Astrocyte (in vitro differentiated cells and primary cell): Measurements from ENCODE around the gene ERVH48-1. TPM values are rescaled to one million over a fixed set of nuclear protein-coding genes. Genes with fewer than 3 reads are reported as not detected.

Experiments
- DNase-seq: peaks from one replicate; pipeline ENCODE4 v3.0.0-alpha.2; 2010; ENCODE audit warnings: low read depth
- FAIRE-seq: peaks from 2 replicates; lab custom pipeline; 2011; peaks lifted over from hg19 to GRCh38; lab: Jason Lieb, UNC
- H2AFZ ChIP-seq: 2 replicates; pipeline ENCODE4 v1.6.0; 2012; ENCODE audit warnings: low read depth, low read length, inconsistent platforms
- H3K27ac ChIP-seq: 2 replicates; pipeline ENCODE4 v1.5.1; 2011; ENCODE audit warnings: low read depth, low read length, inconsistent platforms
- H3K27me3 ChIP-seq: 2 replicates; pipeline ENCODE4 v1.6.0; 2011; ENCODE audit warnings: low read length, inconsistent platforms; ENCODE audit not compliant: insufficient read depth
- H3K36me3 ChIP-seq: 2 replicates; pipeline ENCODE4 v1.5.1; 2011; ENCODE audit warnings: low read length, inconsistent platforms; ENCODE audit not compliant: insufficient read depth
- H3K4me1 ChIP-seq: 2 replicates; pipeline ENCODE4 v1.5.1; 2011; ENCODE audit warnings: low read length, inconsistent platforms; ENCODE audit not compliant: insufficient read depth
- H3K4me2 ChIP-seq: 2 replicates; pipeline ENCODE4 v1.6.0; 2012; ENCODE audit warnings: low read length, inconsistent platforms
- H3K4me3 ChIP-seq: 2 replicates; pipeline ENCODE4 v1.5.1; 2011; ENCODE audit warnings: low read depth, mild to moderate bottlenecking, low read length, inconsistent platforms; ENCODE audit not compliant: insufficient read depth
- H3K79me2 ChIP-seq: 2 replicates; pipeline ENCODE4 v1.6.0; 2012; ENCODE audit warnings: mild to moderate bottlenecking, low read length, inconsistent platforms; ENCODE audit not compliant: insufficient read depth
- H3K9ac ChIP-seq: 2 replicates; pipeline ENCODE4 v1.6.0; 2012; ENCODE audit warnings: mild to moderate bottlenecking, low read length, inconsistent platforms
- H3K9me3 ChIP-seq: 2 replicates; pipeline ENCODE4 v1.5.1; 2012; ENCODE audit warnings: low read depth, mild to moderate bottlenecking, low read length, inconsistent platforms; ENCODE audit not compliant: insufficient read depth
- H4K20me1 ChIP-seq: 2 replicates; pipeline ENCODE4 v1.6.0; 2012; ENCODE audit warnings: low read length, inconsistent platforms; ENCODE audit not compliant: insufficient read depth
- H3K27ac Mint-ChIP-seq: one replicate; pipeline ENCODE4 v1.8.0; 2021; ENCODE audit warnings: mild to moderate bottlenecking, mixed read lengths; ENCODE audit not compliant: unreplicated experiment
- H3K27me3 Mint-ChIP-seq: one replicate; pipeline ENCODE4 v1.8.0; 2021; ENCODE audit warnings: low read depth, mixed read lengths; ENCODE audit not compliant: unreplicated experiment
- H3K36me3 Mint-ChIP-seq: one replicate; pipeline ENCODE4 v1.8.0; 2021; ENCODE audit warnings: low read depth, mixed read lengths; ENCODE audit not compliant: unreplicated experiment
- H3K4me1 Mint-ChIP-seq: one replicate; pipeline ENCODE4 v1.8.0; 2021; ENCODE audit warnings: low read depth, mixed read lengths; ENCODE audit not compliant: unreplicated experiment
- H3K4me3 Mint-ChIP-seq: one replicate; pipeline ENCODE4 v1.8.0; 2021; ENCODE audit warnings: mild to moderate bottlenecking, moderate library complexity, mixed read lengths; ENCODE audit not compliant: unreplicated experiment
- H3K9me3 Mint-ChIP-seq: one replicate; pipeline ENCODE4 v1.8.0; 2021; ENCODE audit warnings: mild to moderate bottlenecking, mixed read lengths; ENCODE audit not compliant: unreplicated experiment
- EZH2 ChIP-seq: IDR thresholded peaks from 2 replicates; pipeline ENCODE4 v1.6.1; 2012; ENCODE audit warnings: mild to moderate bottlenecking, low read length, inconsistent platforms; ENCODE audit not compliant: insufficient read depth
- microRNA-seq: library from miRNA; unstranded; fragments of <30 nt; microRNA quantifications from one replicate; pipeline ENCODE4 v1.2.0, GENCODE V29; 2020
- total RNA-seq: library from RNA; stranded (reverse); gene quantifications from 2 replicates; pipeline ENCODE4 v1.2.1, GENCODE V29; 2021
- TF ChIP-seq, protein P1 (sequence below): IDR thresholded peaks from 2 replicates; pipeline ENCODE4 v1.5.1; 2011; ENCODE audit warnings: low read depth, mild to moderate bottlenecking, inconsistent platforms, low read length, moderate library complexity; ENCODE audit not compliant: insufficient read depth

The ERVH48-1 gene
- total RNA-seq, 1 donor from 2014 or later, result 1.1 TPM

DNA sequence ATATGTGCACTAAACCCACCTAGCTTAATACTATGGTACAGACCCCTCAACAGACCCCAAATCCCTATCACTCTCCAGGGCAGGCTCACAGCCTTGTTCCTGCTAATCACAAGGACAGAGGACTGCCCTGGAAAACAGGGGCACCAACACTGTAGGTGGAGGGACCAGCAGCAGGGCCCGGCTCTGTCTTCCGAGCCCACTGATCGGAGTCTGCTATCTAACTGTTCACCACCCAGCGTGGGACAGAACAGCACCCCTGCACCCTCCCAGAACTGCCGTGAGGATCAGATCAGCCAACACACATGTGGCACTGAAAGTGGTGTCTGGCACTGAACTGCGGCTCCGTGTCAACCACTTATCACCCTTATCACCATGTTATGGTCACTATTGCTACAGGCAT lies 52.3 kb downstream of the ERVH48-1 start:
- Histone ChIP-seq H3K4me2 (no peak overlapping the region), H3K4me1 (peaks cover 2% of the 10 kb centered on the region), H4K20me1 (peaks cover 30% of the 10 kb centered on the region), H3K36me3 (peaks cover 42% of the 10 kb centered on the region), H3K79me2 (peaks cover 71% of the 10 kb centered on the region), H3K9me3 (no peaks in the 10 kb centered on the region), H3K9ac (no peak overlapping the region), H3K27ac (no peak overlapping the region), H3K27me3 (no peaks in the 10 kb centered on the region), H2AFZ (no peak overlapping the region), H3K4me3 (no peak overlapping the region)
- H3K27ac Mint-ChIP-seq, result no peak overlapping the region
- H3K4me3 Mint-ChIP-seq, result no peak overlapping the region
- TF ChIP-seq, protein P1, sequence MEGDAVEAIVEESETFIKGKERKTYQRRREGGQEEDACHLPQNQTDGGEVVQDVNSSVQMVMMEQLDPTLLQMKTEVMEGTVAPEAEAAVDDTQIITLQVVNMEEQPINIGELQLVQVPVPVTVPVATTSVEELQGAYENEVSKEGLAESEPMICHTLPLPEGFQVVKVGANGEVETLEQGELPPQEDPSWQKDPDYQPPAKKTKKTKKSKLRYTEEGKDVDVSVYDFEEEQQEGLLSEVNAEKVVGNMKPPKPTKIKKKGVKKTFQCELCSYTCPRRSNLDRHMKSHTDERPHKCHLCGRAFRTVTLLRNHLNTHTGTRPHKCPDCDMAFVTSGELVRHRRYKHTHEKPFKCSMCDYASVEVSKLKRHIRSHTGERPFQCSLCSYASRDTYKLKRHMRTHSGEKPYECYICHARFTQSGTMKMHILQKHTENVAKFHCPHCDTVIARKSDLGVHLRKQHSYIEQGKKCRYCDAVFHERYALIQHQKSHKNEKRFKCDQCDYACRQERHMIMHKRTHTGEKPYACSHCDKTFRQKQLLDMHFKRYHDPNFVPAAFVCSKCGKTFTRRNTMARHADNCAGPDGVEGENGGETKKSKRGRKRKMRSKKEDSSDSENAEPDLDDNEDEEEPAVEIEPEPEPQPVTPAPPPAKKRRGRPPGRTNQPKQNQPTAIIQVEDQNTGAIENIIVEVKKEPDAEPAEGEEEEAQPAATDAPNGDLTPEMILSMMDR, result no peak
- TF ChIP-seq EZH2, result no peak
- FAIRE-seq (no peak), DNase-seq (no peak)
- H3K4me1 Mint-ChIP-seq, result peaks cover 1% of the 10 kb centered on the region
- no peaks in the 10 kb centered on the region for H3K9me3 Mint-ChIP-seq
- no peaks in the 10 kb centered on the region for H3K27me3 Mint-ChIP-seq
- H3K36me3 Mint-ChIP-seq, result peaks cover 11% of the 10 kb centered on the region

DNA sequence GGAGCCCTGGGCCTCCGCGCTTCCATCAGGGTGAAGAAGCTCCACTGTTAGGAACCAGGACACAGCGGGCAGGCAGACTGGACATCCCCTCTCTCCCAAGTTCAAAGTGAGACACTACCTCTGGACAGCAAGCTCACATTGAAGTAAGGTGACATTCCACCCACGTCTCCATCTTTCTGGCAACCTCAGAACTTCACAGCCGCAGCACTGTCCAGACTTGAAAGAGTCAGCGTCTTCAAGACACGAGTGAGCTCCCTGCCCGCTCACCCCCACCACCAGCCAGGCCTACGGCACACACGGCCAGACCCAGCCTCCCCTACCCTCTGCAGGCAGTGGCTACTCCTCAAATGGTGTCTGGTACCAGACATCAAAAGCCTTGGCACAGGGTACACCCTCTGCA lies 57.2 kb downstream of the ERVH48-1 start:
- Histone ChIP-seq H3K4me2 (no peak overlapping the region), H3K27ac (no peak overlapping the region), H3K4me1 (no peaks in the 10 kb centered on the region), H3K4me3 (no peak overlapping the region), H3K27me3 (no peaks in the 10 kb centered on the region), H3K9ac (no peak overlapping the region), H4K20me1 (peaks cover 72% of the 10 kb centered on the region), H2AFZ (no peak overlapping the region), H3K9me3 (no peaks in the 10 kb centered on the region), H3K36me3 (peaks cover 31% of the 10 kb centered on the region), H3K79me2 (peaks cover 83% of the 10 kb centered on the region)
- H3K36me3 Mint-ChIP-seq, result peaks cover 9% of the 10 kb centered on the region
- H3K9me3 Mint-ChIP-seq, result no peaks in the 10 kb centered on the region
- no peak for TF ChIP-seq EZH2
- TF ChIP-seq, protein P1, result no peak
- H3K4me3 Mint-ChIP-seq, result no peak overlapping the region
- no peak overlapping the region for H3K27ac Mint-ChIP-seq
- H3K27me3 Mint-ChIP-seq, result no peaks in the 10 kb centered on the region
- no peak for DNase-seq
- FAIRE-seq, result no peak
- H3K4me1 Mint-ChIP-seq, result no peaks in the 10 kb centered on the region

Small RNA genes lying within 50 kb of the gene (microRNA-seq; reads per million reads assigned to microRNA genes)
- not detected for gene MIR5692B

Other genes starting within 250 kb of the ERVH48-1 start
- 20.5 and 20.8 TPM in 2 replicates for gene WDR4, start 46.1 kb downstream of the ERVH48-1 start, total RNA-seq
- 42.5 and 45.7 TPM in 2 replicates for gene NDUFV3, start 32.3 kb downstream of the ERVH48-1 start, total RNA-seq
- 9.8 and 11.2 TPM in 2 replicates for gene PKNOX1, start 48.9 kb upstream of the ERVH48-1 start, total RNA-seq
- gene CBS, start 150.2 kb upstream of the ERVH48-1 start, total RNA-seq, result 169 and 195 TPM in 2 replicates
- gene U2AF1, start 181.9 kb upstream of the ERVH48-1 start, total RNA-seq, result 13.8 and 24.2 TPM in 2 replicates
- not detected in 2 replicates for gene CRYAA, start 243.4 kb upstream of the ERVH48-1 start, total RNA-seq